Stomach smooth muscle (tissue), 2 donors: Measurements from ENCODE around the gene IL11.
A peak's percentile ranks its signal among the peaks of the same experiment; 100 is the strongest.

Experiments used
- H3K27ac ChIP-seq: one replicate; pipeline ENCODE4 v1.7.0; 2013; ENCODE audit warnings: mild to moderate bottlenecking, low read length, inconsistent platforms
- H3K27me3 ChIP-seq, 2 donors: one replicate each; pipeline ENCODE4 v1.7.0; 2013; ENCODE audit warnings: low read length in 2 of 2; ENCODE audit not compliant: insufficient read depth in 2 of 2, control insufficient read depth in 1 of 2
- H3K36me3 ChIP-seq, 2 donors: one replicate each; pipeline ENCODE4 v1.7.0; 2013; ENCODE audit warnings: low read length in 2 of 2; ENCODE audit not compliant: control insufficient read depth in 2 of 2, insufficient read depth in 2 of 2
- H3K4me1 ChIP-seq: one replicate; pipeline ENCODE4 v1.7.0; 2013; ENCODE audit warnings: low read length; ENCODE audit not compliant: control insufficient read depth, insufficient read depth
- H3K4me3 ChIP-seq, 2 donors: one replicate each; pipeline ENCODE4 v1.7.0; 2013; ENCODE audit warnings: low read length in 2 of 2
- H3K9ac ChIP-seq, 2 donors: one replicate each; pipeline ENCODE4 v1.7.0; 2013; ENCODE audit warnings: low read length in 2 of 2, mild to moderate bottlenecking in 1 of 2
- H3K9me3 ChIP-seq, 2 donors: one replicate each; pipeline ENCODE4 v1.7.0; 2013; ENCODE audit warnings: low read length in 2 of 2; ENCODE audit not compliant: control insufficient read depth in 2 of 2
- donor health status: healthy.
- donor health status: Pancreatic carcinoma.

The IL11 gene

GRCh38 chr19:55382522-55383054, 12.3 kb upstream of the IL11 start:
- peaks cover 38% of the 10 kb centered on the region for H3K4me1 ChIP-seq
- H3K9me3 ChIP-seq: no peaks in the 10 kb centered on the region
- peaks cover under 1 to 4% of the 10 kb centered on the region in 2 donors for H3K27me3 ChIP-seq
- H3K36me3 ChIP-seq: peaks cover 4 to 7% of the 10 kb centered on the region in 2 donors
- H3K4me3 ChIP-seq: no peak overlapping the region
- no peak overlapping the region for H3K27ac ChIP-seq
- H3K9ac ChIP-seq: no peak overlapping the region

DNA sequence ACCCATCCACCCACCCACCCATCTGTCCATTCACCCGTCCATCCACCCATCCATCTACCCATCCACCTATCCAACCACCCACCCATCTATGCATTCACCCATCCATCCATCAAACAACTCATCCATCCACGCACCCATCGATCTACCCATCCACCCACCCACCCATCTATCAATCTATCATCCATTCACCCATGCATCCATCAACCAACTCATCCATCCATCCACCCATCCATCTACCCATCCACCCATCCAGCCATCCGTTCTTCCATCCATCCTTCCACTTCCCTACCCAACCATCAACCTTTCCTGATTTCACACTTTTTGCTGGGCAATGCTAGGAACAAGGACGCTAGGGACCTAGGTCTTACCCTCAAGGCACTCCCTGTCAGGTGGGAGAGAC, 11.8 kb upstream of the IL11 start:
- Histone ChIP-seq H3K9me3 (no peaks in the 10 kb centered on the region), H3K4me3 (no peak overlapping the region), H3K9ac (no peak overlapping the region), H3K27me3 (peaks cover 4 to 5% of the 10 kb centered on the region in 2 donors), H3K4me1 (peaks cover 32% of the 10 kb centered on the region), H3K27ac (no peak overlapping the region), H3K36me3 (peaks cover 0 to 2% of the 10 kb centered on the region in 2 donors)

DNA sequence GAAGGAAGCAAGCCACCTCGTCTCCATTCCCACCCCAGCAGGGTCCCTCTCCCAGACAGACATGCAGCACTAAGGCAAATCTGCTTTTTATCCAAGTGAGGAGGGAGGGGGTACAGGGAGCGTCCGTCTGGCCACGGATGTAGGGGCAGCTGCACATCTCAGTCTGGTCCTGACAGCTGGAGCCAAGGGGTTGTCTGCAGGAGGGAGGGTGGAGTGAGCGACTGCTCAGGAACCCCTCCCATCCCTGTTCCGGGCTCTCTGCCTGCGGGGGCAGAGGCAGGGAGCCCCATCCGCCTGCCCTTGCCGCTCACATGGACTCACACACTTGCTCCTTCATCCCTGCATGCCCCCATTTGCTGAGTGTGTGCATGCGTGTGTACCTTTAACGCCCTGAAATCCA, 8.9 kb upstream of the IL11 start:
- Histone ChIP-seq H3K9ac (no peak overlapping the region), H3K27me3 (peaks cover 17 to 29% of the 10 kb centered on the region in 2 donors), H3K9me3 (no peaks in the 10 kb centered on the region), H3K36me3 (no peaks in the 10 kb centered on the region), H3K4me3 (no peak overlapping the region), H3K27ac (no peak overlapping the region), H3K4me1 (peaks cover 13% of the 10 kb centered on the region)

GRCh38 chr19:55377356-55378131, 7.3 kb upstream of the IL11 start:
- H3K27ac ChIP-seq: no peak overlapping the region
- H3K36me3 ChIP-seq: no peaks in the 10 kb centered on the region
- H3K4me1 ChIP-seq: no peaks in the 10 kb centered on the region
- no peaks in the 10 kb centered on the region for H3K9me3 ChIP-seq
- peaks cover 23 to 40% of the 10 kb centered on the region in 2 donors for H3K27me3 ChIP-seq
- no peak overlapping the region for H3K4me3 ChIP-seq
- no peak overlapping the region for H3K9ac ChIP-seq

- no peak within 1 kb of the TSS for H3K27ac ChIP-seq
- peaks cover 32 to 49% of the 10 kb centered on the region in 2 donors for H3K27me3 ChIP-seq
- H3K4me3 ChIP-seq: no peak within 1 kb of the TSS
- no peaks in the 10 kb centered on the region for H3K9me3 ChIP-seq
- no peak within 1 kb of the TSS for H3K9ac ChIP-seq
- H3K4me1 ChIP-seq: no peaks in the 10 kb centered on the region
- H3K36me3 ChIP-seq: no peaks in the 10 kb centered on the region
Observed at GRCh38 chr19:55376241-55376933, 6.1 kb upstream of the IL11 start, which contains the start of gene TMEM190. TSS of gene TMEM190 (plus strand) at chr19:55376826. CDS start at chr19:55376854, 28 bp downstream.

DNA sequence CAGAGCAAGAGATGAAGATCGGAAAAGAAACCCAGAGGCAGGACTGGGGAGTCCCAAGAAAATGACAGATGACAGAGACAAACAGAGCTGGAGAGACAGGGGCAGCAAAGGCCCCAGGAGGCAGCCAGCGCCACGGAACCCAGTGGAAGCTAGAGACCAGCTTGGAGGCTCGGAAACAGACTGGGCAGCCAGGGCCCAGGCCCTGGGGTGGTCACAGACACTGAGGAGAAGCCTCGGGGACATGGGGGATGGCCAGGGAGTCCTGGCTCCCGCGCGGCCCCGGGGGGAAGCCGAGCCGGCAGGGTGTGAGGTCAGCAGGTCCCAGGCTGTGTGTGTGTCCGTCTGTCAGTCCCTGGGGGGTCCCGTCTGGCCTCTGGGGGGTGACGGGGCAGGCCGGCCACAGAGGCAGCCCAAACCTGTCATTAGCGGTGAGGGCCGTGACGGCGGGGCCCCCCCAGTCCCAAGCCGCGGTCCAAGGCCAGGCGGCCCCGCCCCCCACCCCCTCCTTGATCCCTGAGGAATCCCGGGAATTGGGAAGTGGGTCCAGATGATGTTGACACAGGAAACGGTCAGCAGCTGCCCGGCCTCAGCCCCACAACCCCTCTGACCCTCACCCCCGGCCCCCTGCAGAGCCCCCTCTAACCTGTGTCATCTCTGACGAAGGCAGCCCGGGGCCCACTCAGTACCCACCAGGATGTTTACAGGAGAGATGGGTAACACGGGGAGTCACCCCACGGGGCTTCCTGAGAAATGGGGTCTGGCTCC, 3.9 kb upstream of the IL11 start:
- no peak overlapping the region for H3K4me3 ChIP-seq
- no peaks in the 10 kb centered on the region for H3K36me3 ChIP-seq
- H3K27ac ChIP-seq: no peak overlapping the region
- H3K27me3 ChIP-seq: peaks cover 43 to 64% of the 10 kb centered on the region in 2 donors
- H3K9ac ChIP-seq: no peak overlapping the region
- H3K4me1 ChIP-seq: peaks cover 5% of the 10 kb centered on the region
- H3K9me3 ChIP-seq: no peaks in the 10 kb centered on the region

DNA sequence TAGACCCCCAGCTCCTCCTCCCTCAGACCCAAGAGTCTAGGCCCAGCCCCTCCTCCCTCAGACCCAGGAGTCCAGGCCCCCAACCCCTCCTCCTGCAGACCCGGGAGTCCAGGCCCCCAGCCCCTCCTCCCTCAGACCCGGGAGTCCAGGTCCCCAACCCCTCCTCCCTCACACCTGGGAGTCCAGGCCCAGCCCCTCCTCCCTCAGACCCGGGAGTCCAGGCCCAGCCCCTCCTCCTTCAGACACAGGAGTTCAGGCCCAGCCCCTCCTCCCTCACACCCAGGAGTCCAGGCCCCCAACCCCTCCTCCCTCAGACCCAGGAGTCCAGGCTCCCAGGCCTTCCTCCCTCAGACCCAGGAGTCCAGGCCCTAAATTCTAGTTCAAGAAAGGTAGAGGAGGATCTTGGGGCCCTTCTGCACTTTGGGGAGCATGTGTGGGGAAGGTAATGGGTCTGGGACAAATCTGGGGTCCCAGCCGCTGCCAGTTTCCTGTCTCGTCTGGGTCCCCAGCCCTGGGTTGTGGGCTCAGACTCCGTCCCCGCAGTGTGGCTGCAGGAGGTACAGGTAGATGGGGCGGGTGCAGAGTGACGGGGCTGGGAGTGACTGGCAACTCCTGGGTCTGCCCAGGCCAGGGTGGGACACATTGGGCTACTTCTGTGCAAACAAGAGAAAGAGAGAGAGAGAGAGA, 3.2 kb upstream of the IL11 start:
- Histone ChIP-seq H3K9ac (no peak overlapping the region), H3K4me3 (no peak overlapping the region), H3K27ac (no peak overlapping the region), H3K4me1 (peaks cover 8% of the 10 kb centered on the region), H3K36me3 (no peaks in the 10 kb centered on the region), H3K27me3 (peaks cover 49 to 71% of the 10 kb centered on the region in 2 donors), H3K9me3 (no peaks in the 10 kb centered on the region)

- Histone ChIP-seq H3K27me3 (peaks cover 56 to 73% of the 10 kb centered on the region in 2 donors), H3K9ac (no peak overlapping the region), H3K27ac (no peak overlapping the region), H3K9me3 (no peaks in the 10 kb centered on the region), H3K36me3 (no peaks in the 10 kb centered on the region), H3K4me1 (peaks cover 8% of the 10 kb centered on the region), H3K4me3 (no peak overlapping the region)
Observed at GRCh38 chr19:55372316-55373081, 2.2 kb upstream of the IL11 start.

- no peaks in the 10 kb centered on the region for H3K9me3 ChIP-seq
- peaks cover 40 to 55% of the 10 kb centered on the region in 2 donors for H3K27me3 ChIP-seq
- H3K4me1 ChIP-seq: peaks cover 8% of the 10 kb centered on the region
- H3K9ac ChIP-seq: no peak overlapping the region
- H3K36me3 ChIP-seq: no peaks in the 10 kb centered on the region
- H3K27ac ChIP-seq: no peak overlapping the region
- peak overlapping the region in 1 of 2 donors; percentile 44 for H3K4me3 ChIP-seq
Observed at GRCh38 chr19:55369653-55370304, 484 bp downstream of the IL11 start.
